HEK293 (cell line): ENCODE data around the gene PLEKHH3.
A peak's percentile ranks its signal among the peaks of the same experiment; 100 is the strongest.

ENCODE experiments used
- ATF2 ChIP-seq: fragments of 450-650 bp; formaldehyde crosslinking; IDR thresholded peaks from 2 replicates; pipeline ENCODE4 v1.5.1; 2016; ENCODE audit warnings: missing biosample characterization, missing genetic modification characterization, low read depth
- HOXD13 ChIP-seq: sonication (generic); formaldehyde crosslinking; IDR thresholded peaks from 2 replicates; pipeline ENCODE4 v1.8.0; 2022; ENCODE audit warnings: missing genetic modification reagents, borderline replicate concordance
- KLF10 ChIP-seq: fragments of 450-650 bp; IDR thresholded peaks from 2 replicates; pipeline ENCODE4 v1.5.1; 2018; ENCODE audit warnings: missing biosample characterization, mild to moderate bottlenecking, missing genetic modification characterization
- KLF16 ChIP-seq: fragments of 450-650 bp; formaldehyde crosslinking; IDR thresholded peaks from 2 replicates; pipeline ENCODE4 v1.5.1; 2017; ENCODE audit warnings: missing biosample characterization, missing genetic modification characterization
- KLF7 ChIP-seq: fragments of 450-650 bp; formaldehyde crosslinking; IDR thresholded peaks from 2 replicates; pipeline ENCODE4 v1.5.1; 2016; ENCODE audit warnings: missing biosample characterization, missing genetic modification characterization, borderline replicate concordance
- PBX3 ChIP-seq: sonication (generic); formaldehyde crosslinking; IDR thresholded peaks from 2 replicates; pipeline ENCODE4 v1.8.1; 2022; ENCODE audit warnings: mild to moderate bottlenecking, moderate library complexity, missing genetic modification reagents
- SALL2 ChIP-seq: fragments of 450-650 bp; formaldehyde crosslinking; IDR thresholded peaks from 2 replicates; pipeline ENCODE4 v1.5.0; 2017; ENCODE audit warnings: missing biosample characterization, mild to moderate bottlenecking, missing genetic modification characterization, borderline replicate concordance
- TCF7L2 ChIP-seq: IDR thresholded peaks from 2 replicates; pipeline ENCODE4 v1.6.1; 2011; ENCODE audit warnings: low read depth, mild to moderate bottlenecking, inconsistent platforms, low read length, moderate library complexity, borderline replicate concordance
- WT1 ChIP-seq: fragments of 450-650 bp; formaldehyde crosslinking; IDR thresholded peaks from 2 replicates; pipeline ENCODE4 v1.5.1; 2016; ENCODE audit warnings: missing biosample characterization, missing genetic modification characterization
- ZBTB11 ChIP-seq: fragments of 450-650 bp; formaldehyde crosslinking; conservative IDR thresholded peaks from 2 replicates; pipeline ENCODE4 v1.5.1; 2016; ENCODE audit warnings: low read depth, missing biosample characterization, missing genetic modification characterization
- ZBTB20 ChIP-seq: fragments of 450-650 bp; formaldehyde crosslinking; IDR thresholded peaks from 2 replicates; pipeline ENCODE4 v1.5.1; 2016; ENCODE audit warnings: missing biosample characterization, missing genetic modification characterization
- ZNF121 ChIP-seq: fragments of 450-650 bp; formaldehyde crosslinking; IDR thresholded peaks from 2 replicates; pipeline ENCODE4 v1.5.1; 2016; ENCODE audit warnings: missing biosample characterization, missing genetic modification characterization
- ZNF157 ChIP-seq: fragments of 450-650 bp; formaldehyde crosslinking; IDR thresholded peaks from 2 replicates; pipeline ENCODE4 v1.5.1; 2016; ENCODE audit warnings: missing biosample characterization, missing genetic modification characterization
- ZNF169 ChIP-seq: fragments of 450-650 bp; formaldehyde crosslinking; IDR thresholded peaks from 2 replicates; pipeline ENCODE4 v1.5.1; 2016; ENCODE audit warnings: missing biosample characterization, missing genetic modification characterization
- ZNF18 ChIP-seq: fragments of 450-650 bp; formaldehyde crosslinking; IDR thresholded peaks from 2 replicates; pipeline ENCODE4 v1.5.1; 2016; ENCODE audit warnings: missing biosample characterization, missing genetic modification characterization
- ZNF184 ChIP-seq: fragments of 450-650 bp; IDR thresholded peaks from 2 replicates; pipeline ENCODE4 v1.5.1; 2018; ENCODE audit warnings: missing biosample characterization, mild to moderate bottlenecking, missing genetic modification characterization
- ZNF19 ChIP-seq: fragments of 450-650 bp; formaldehyde crosslinking; IDR thresholded peaks from 2 replicates; pipeline ENCODE4; 2016; ENCODE audit warnings: missing biosample characterization, missing genetic modification characterization, low read depth
- ZNF202 ChIP-seq: fragments of 450-650 bp; formaldehyde crosslinking; IDR thresholded peaks from 2 replicates; pipeline ENCODE4 v1.5.1; 2016; ENCODE audit warnings: missing biosample characterization, missing genetic modification characterization, borderline replicate concordance
- ZNF211 ChIP-seq: fragments of 450-650 bp; formaldehyde crosslinking; IDR thresholded peaks from 2 replicates; pipeline ENCODE4 v1.5.1; 2016; ENCODE audit warnings: low read depth, missing biosample characterization, missing genetic modification characterization
- ZNF274 ChIP-seq, 2 experiments: fragments of 200-500 bp in 1 of 2; fragments of 450-650 bp in 1 of 2; sonication (Bioruptor generic) in 1 of 2; formaldehyde crosslinking in 1 of 2; IDR thresholded peaks; 2 replicates each; pipeline versions ENCODE4 v1.5.1 to v1.6.1; 2014 to 2016; ENCODE audit warnings: borderline replicate concordance in 1 of 2, inconsistent platforms in 1 of 2, low read length in 1 of 2, missing biosample characterization in 1 of 2, missing genetic modification characterization in 1 of 2
- ZNF404 ChIP-seq: fragments of 450-650 bp; formaldehyde crosslinking; IDR thresholded peaks from 2 replicates; pipeline ENCODE4 v1.5.1; 2017; ENCODE audit warnings: missing biosample characterization, missing genetic modification characterization
- ZNF423 ChIP-seq: fragments of 450-650 bp; formaldehyde crosslinking; IDR thresholded peaks from 2 replicates; pipeline ENCODE4 v1.5.1; 2016; ENCODE audit warnings: missing biosample characterization, missing genetic modification characterization
- ZNF548 ChIP-seq: fragments of 450-650 bp; formaldehyde crosslinking; IDR thresholded peaks from 2 replicates; pipeline ENCODE4 v1.5.1; 2016; ENCODE audit warnings: missing biosample characterization, missing genetic modification characterization
- ZNF623 ChIP-seq: fragments of 450-650 bp; formaldehyde crosslinking; IDR thresholded peaks from 2 replicates; pipeline ENCODE4 v1.5.1; 2016; ENCODE audit warnings: missing biosample characterization, missing genetic modification characterization
- ZNF624 ChIP-seq: fragments of 450-650 bp; formaldehyde crosslinking; IDR thresholded peaks from 2 replicates; pipeline ENCODE4 v1.5.1; 2017; ENCODE audit warnings: missing biosample characterization, missing genetic modification characterization
- ZNF629 ChIP-seq: fragments of 450-650 bp; formaldehyde crosslinking; IDR thresholded peaks from 2 replicates; pipeline ENCODE4 v1.5.1; 2017; ENCODE audit warnings: missing biosample characterization, missing genetic modification characterization
- ZNF639 ChIP-seq: fragments of 450-650 bp; formaldehyde crosslinking; IDR thresholded peaks from 2 replicates; pipeline ENCODE4 v1.5.1; 2016; ENCODE audit warnings: missing biosample characterization, missing genetic modification characterization
- ZNF747 ChIP-seq: fragments of 450-650 bp; formaldehyde crosslinking; IDR thresholded peaks from 2 replicates; pipeline ENCODE4 v1.5.1; 2016; ENCODE audit warnings: missing biosample characterization, missing genetic modification characterization
- ZNF843 ChIP-seq: fragments of 450-650 bp; formaldehyde crosslinking; IDR thresholded peaks from 2 replicates; pipeline ENCODE4 v1.5.1; 2016; ENCODE audit warnings: missing biosample characterization, missing genetic modification characterization

PLEKHH3 gene

GRCh38 chr17:42679492-42680330 is 2.9 kb upstream of the PLEKHH3 start (continued):
- no peak for TF ChIP-seq WT1 (tag by site-specific recombination)
- TF ChIP-seq ZNF624 (tag by site-specific recombination): no peak
- TF ChIP-seq ZNF202 (tag by site-specific recombination): no peak
- TF ChIP-seq KLF10 (tag by site-specific recombination): no peak
- no peak for TF ChIP-seq ZNF184
- no peak for TF ChIP-seq ZNF274 (IDR thresholded peaks at IDR 0.05; ENCODE audit: low read length)
- no peak for TF ChIP-seq ZNF274 (tag by site-specific recombination; IDR thresholded peaks at IDR 0.05; ENCODE audit: borderline replicate concordance)
- no peak for TF ChIP-seq ZNF157 (tag by site-specific recombination)
- no peak for TF ChIP-seq ZNF404 (tag by site-specific recombination)
- TF ChIP-seq PBX3 (CRISPR knock-in tag): peak; percentile 93; the same call in 1 of the 2 replicates
- no peak for TF ChIP-seq ZNF639 (tag by site-specific recombination)
- no peak for TF ChIP-seq ZNF169 (tag by site-specific recombination)
- no peak for TF ChIP-seq ZNF423 (tag by site-specific recombination)
- TF ChIP-seq ZNF18 (tag by site-specific recombination): no peak
- TF ChIP-seq ZBTB20 (tag by site-specific recombination): peak; percentile 87
- peak; percentile 80 for TF ChIP-seq KLF16 (tag by site-specific recombination)
- no peak; the same call in 1 of the 2 replicates for TF ChIP-seq KLF7 (tag by site-specific recombination)
- TF ChIP-seq ZNF121 (tag by site-specific recombination): no peak
- no peak for TF ChIP-seq ATF2 (tag by site-specific recombination)
- no peak for TF ChIP-seq ZNF623 (tag by site-specific recombination)
- peak; percentile 36; the same call in 1 of the 2 replicates for TF ChIP-seq ZNF629
- no peak for TF ChIP-seq ZNF548 (tag by site-specific recombination)
- TF ChIP-seq ZNF747 (tag by site-specific recombination): no peak
- no peak for TF ChIP-seq ZBTB11 (tag by site-specific recombination)
- no peak for TF ChIP-seq ZNF211 (tag by site-specific recombination)
- TF ChIP-seq ZNF843 (tag by site-specific recombination): no peak
- no peak for TF ChIP-seq HOXD13 (CRISPR knock-in tag)
- TF ChIP-seq SALL2 (tag by site-specific recombination): no peak
- TF ChIP-seq ZNF19 (tag by site-specific recombination): no peak
- TF ChIP-seq TCF7L2: no peak
